Measurements from ENCODE around the gene CELF2.

Gene CELF2

GRCh38 chr10:11007476-11008020, 10.1 kb upstream of the CELF2 start:
- no peak for TF ChIP-seq REST (IDR thresholded peaks at IDR 0.05; ENCODE audit: insufficient read depth in 1 of 2, low read depth in 2 of 2, low read length in 2 of 2)
- no peak for TF ChIP-seq SIN3A (IDR thresholded peaks at IDR 0.05; ENCODE audit: borderline replicate concordance, insufficient read depth, low read length)
- no peak for TF ChIP-seq FOXP2 (optimal IDR thresholded peaks at IDR 0.05; ENCODE audit: borderline replicate concordance, extremely low read depth, extremely low read length, insufficient read depth)
- TF ChIP-seq POLR2AphosphoS5 (IDR thresholded peaks at IDR 0.05; ENCODE audit: low read depth, low read length), result no peak
- TF ChIP-seq TAF1 (IDR thresholded peaks at IDR 0.05; ENCODE audit: borderline replicate concordance, insufficient read depth, low read length), result no peak

- TF ChIP-seq POLR2AphosphoS5 (IDR thresholded peaks at IDR 0.05; ENCODE audit: low read depth, low read length) (no peak), REST (IDR thresholded peaks at IDR 0.05; ENCODE audit: insufficient read depth in 1 of 2, low read depth in 2 of 2, low read length in 2 of 2) (no peak), SIN3A (IDR thresholded peaks at IDR 0.05; ENCODE audit: borderline replicate concordance, insufficient read depth, low read length) (no peak), TAF1 (IDR thresholded peaks at IDR 0.05; ENCODE audit: borderline replicate concordance, insufficient read depth, low read length) (no peak), FOXP2 (optimal IDR thresholded peaks at IDR 0.05; ENCODE audit: borderline replicate concordance, extremely low read depth, extremely low read length, insufficient read depth) (no peak)
Measured at GRCh38 chr10:11009471-11010308, 8.0 kb upstream of the CELF2 start.

GRCh38 chr10:11010582-11010981, 7.1 kb upstream of the CELF2 start:
- TF ChIP-seq POLR2AphosphoS5 (IDR thresholded peaks at IDR 0.05; ENCODE audit: low read depth, low read length) (no peak), REST (IDR thresholded peaks at IDR 0.05; ENCODE audit: insufficient read depth in 1 of 2, low read depth in 2 of 2, low read length in 2 of 2) (no peak), TAF1 (IDR thresholded peaks at IDR 0.05; ENCODE audit: borderline replicate concordance, insufficient read depth, low read length) (no peak), FOXP2 (optimal IDR thresholded peaks at IDR 0.05; ENCODE audit: borderline replicate concordance, extremely low read depth, extremely low read length, insufficient read depth) (no peak), SIN3A (IDR thresholded peaks at IDR 0.05; ENCODE audit: borderline replicate concordance, insufficient read depth, low read length) (no peak)

GRCh38 chr10:11011436-11011835, 6.2 kb upstream of the CELF2 start:
- TF ChIP-seq TAF1 (IDR thresholded peaks at IDR 0.05; ENCODE audit: borderline replicate concordance, insufficient read depth, low read length) (no peak), FOXP2 (optimal IDR thresholded peaks at IDR 0.05; ENCODE audit: borderline replicate concordance, extremely low read depth, extremely low read length, insufficient read depth) (no peak), POLR2AphosphoS5 (IDR thresholded peaks at IDR 0.05; ENCODE audit: low read depth, low read length) (no peak), SIN3A (IDR thresholded peaks at IDR 0.05; ENCODE audit: borderline replicate concordance, insufficient read depth, low read length) (no peak), REST (IDR thresholded peaks at IDR 0.05; ENCODE audit: insufficient read depth in 1 of 2, low read depth in 2 of 2, low read length in 2 of 2) (no peak)

Data from PFSK-1 (cell line).